Left ventricle myocardium inferior (tissue), 1 donor: ENCODE data around the gene LMNTD1. TPM values are rescaled to one million over a fixed set of nuclear protein-coding genes. Genes with fewer than 3 reads are reported as not detected.

Source experiments
- DNase-seq: peaks from one replicate; pipeline ENCODE4 v3.0.0-alpha.2; 2020
- H3K27ac ChIP-seq: fragments of 200-600 bp; replicated peaks from 2 replicates; pipeline ENCODE4 v1.8.0; 2021
- H3K27me3 ChIP-seq: fragments of 200-600 bp; 2 replicates; pipeline ENCODE4 v1.8.0; 2021; ENCODE audit warnings: low read depth
- H3K36me3 ChIP-seq: fragments of 200-600 bp; 2 replicates; pipeline ENCODE4 v1.8.0; 2021
- H3K4me1 ChIP-seq: fragments of 200-600 bp; 2 replicates; pipeline ENCODE4 v1.8.0; 2021
- H3K4me3 ChIP-seq: fragments of 200-600 bp; 2 replicates; pipeline ENCODE4 v1.8.0; 2021; ENCODE audit warnings: mild to moderate bottlenecking, moderate library complexity
- H3K9me3 ChIP-seq: fragments of 200-600 bp; replicated peaks from 2 replicates; pipeline ENCODE4 v1.8.0; 2021
- intact Hi-C: fragments of 100-400 bp; cut with micrococcal nuclease; formaldehyde crosslinking; loops from one replicate; pipeline ENCODE4 v1.11.0; 2022
- total RNA-seq: library from RNA; stranded (reverse); fragmentation: NEBNext Ultra II Directional; extraction: Animal tissue kit (Norgen Biotek cat#: 25700); gene quantifications from one replicate; pipeline ENCODE4 v1.2.1, GENCODE V29; 2021
- TF ChIP-seq, protein P1 (sequence below): fragments of 200-600 bp; IDR thresholded peaks from 2 replicates; pipeline ENCODE4 v1.8.0; 2021; ENCODE audit warnings: antibody characterized with exemption, mild to moderate bottlenecking, borderline replicate concordance
- donor health status: DM: no; HTN: yes; CAD: no; lungs with severe emphysema.

The LMNTD1 gene
- total RNA-seq, 1 donor from 2014 or later: not detected

DNA sequence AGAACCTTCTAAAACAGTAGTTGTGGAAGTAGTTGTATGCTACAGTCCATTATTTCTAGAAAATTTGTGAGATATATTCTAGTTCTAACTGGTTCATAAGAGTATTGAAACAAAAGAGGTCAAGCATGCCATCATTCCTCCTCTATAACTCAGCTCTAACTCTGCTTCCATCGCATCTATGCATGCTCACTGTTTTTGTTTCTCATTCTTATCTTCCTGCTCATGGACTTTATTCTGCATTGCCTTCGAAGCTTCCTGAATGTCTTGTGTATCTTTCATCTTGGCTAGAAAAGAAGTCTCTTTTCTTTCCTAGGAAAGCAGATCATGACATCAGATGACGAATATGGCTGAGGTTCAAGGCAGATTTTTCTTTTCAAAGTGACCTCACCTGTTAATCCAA is 402 bp downstream of the LMNTD1 start:
- Histone ChIP-seq H3K4me3 (no peak overlapping the region), H3K4me1 (no peaks in the 10 kb centered on the region), H3K9me3 (no peaks in the 10 kb centered on the region), H3K36me3 (no peaks in the 10 kb centered on the region), H3K27me3 (no peaks in the 10 kb centered on the region), H3K27ac (no peak overlapping the region)
- TF ChIP-seq, protein P1, sequence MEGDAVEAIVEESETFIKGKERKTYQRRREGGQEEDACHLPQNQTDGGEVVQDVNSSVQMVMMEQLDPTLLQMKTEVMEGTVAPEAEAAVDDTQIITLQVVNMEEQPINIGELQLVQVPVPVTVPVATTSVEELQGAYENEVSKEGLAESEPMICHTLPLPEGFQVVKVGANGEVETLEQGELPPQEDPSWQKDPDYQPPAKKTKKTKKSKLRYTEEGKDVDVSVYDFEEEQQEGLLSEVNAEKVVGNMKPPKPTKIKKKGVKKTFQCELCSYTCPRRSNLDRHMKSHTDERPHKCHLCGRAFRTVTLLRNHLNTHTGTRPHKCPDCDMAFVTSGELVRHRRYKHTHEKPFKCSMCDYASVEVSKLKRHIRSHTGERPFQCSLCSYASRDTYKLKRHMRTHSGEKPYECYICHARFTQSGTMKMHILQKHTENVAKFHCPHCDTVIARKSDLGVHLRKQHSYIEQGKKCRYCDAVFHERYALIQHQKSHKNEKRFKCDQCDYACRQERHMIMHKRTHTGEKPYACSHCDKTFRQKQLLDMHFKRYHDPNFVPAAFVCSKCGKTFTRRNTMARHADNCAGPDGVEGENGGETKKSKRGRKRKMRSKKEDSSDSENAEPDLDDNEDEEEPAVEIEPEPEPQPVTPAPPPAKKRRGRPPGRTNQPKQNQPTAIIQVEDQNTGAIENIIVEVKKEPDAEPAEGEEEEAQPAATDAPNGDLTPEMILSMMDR: no peak
- no peak for DNase-seq
- intact Hi-C loops: no loop called here

- intact Hi-C loops: no loop called here
- TF ChIP-seq, protein P1: no peak
- no peak overlapping the region for H3K27ac ChIP-seq
- H3K4me1 ChIP-seq: no peaks in the 10 kb centered on the region
- no peak for DNase-seq
- no peaks in the 10 kb centered on the region for H3K9me3 ChIP-seq
- H3K4me3 ChIP-seq: no peak overlapping the region
- no peaks in the 10 kb centered on the region for H3K27me3 ChIP-seq
- H3K36me3 ChIP-seq: no peaks in the 10 kb centered on the region
Observed at GRCh38 chr12:25550186-25550585, 2.9 kb downstream of the LMNTD1 start.

GRCh38 chr12:25549120-25549519 is 4.0 kb downstream of the LMNTD1 start:
- no peaks in the 10 kb centered on the region for H3K27me3 ChIP-seq
- TF ChIP-seq, protein P1: no peak
- H3K27ac ChIP-seq: no peak overlapping the region
- no peak overlapping the region for H3K4me3 ChIP-seq
- no peaks in the 10 kb centered on the region for H3K4me1 ChIP-seq
- no peak for DNase-seq
- no peaks in the 10 kb centered on the region for H3K36me3 ChIP-seq
- H3K9me3 ChIP-seq: no peaks in the 10 kb centered on the region
- intact Hi-C loops: no loop called here

DNA sequence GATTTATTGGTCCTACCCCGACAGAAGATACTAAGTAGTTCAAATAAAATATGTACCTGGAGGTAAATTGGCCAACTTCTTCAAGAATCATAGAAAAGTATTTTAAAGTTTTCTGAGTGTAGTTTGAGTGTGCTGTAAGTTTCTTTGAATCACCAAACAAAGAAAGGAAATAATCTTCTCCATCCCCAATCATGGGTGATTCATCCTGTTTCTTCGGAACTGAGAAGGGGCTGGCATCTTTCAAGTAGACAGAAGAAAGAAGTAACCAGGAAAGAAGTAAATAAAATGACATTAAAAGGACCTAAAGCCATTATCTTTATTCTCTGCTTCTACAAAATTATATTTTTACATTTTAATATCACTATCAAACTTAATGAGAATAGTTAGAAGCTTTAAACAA is 6.8 kb downstream of the LMNTD1 start:
- Histone ChIP-seq H3K4me1 (no peaks in the 10 kb centered on the region), H3K27ac (no peak overlapping the region), H3K36me3 (no peaks in the 10 kb centered on the region), H3K4me3 (no peak overlapping the region), H3K9me3 (no peaks in the 10 kb centered on the region), H3K27me3 (no peaks in the 10 kb centered on the region)
- intact Hi-C loops: no loop called here
- TF ChIP-seq, protein P1: no peak
- no peak for DNase-seq

GRCh38 chr12:25533150-25533549 is 19.9 kb downstream of the LMNTD1 start:
- no peaks in the 10 kb centered on the region for H3K36me3 ChIP-seq
- TF ChIP-seq, protein P1: no peak
- no peak overlapping the region for H3K27ac ChIP-seq
- intact Hi-C loops: no loop called here
- no peak overlapping the region for H3K4me3 ChIP-seq
- DNase-seq: no peak
- H3K27me3 ChIP-seq: no peaks in the 10 kb centered on the region
- peaks cover 4% of the 10 kb centered on the region for H3K9me3 ChIP-seq
- H3K4me1 ChIP-seq: no peaks in the 10 kb centered on the region
